Spleen (tissue), 11 donors: ENCODE results near the gene IL3. TPM values are rescaled to one million over a fixed set of nuclear protein-coding genes. Genes with fewer than 3 reads are reported as not detected.

Experiments used
- DNase-seq: peaks from one replicate; pipeline ENCODE4 v3.0.0-alpha.2; 2020
- H3K27ac ChIP-seq, 8 donors: fragments of 200-600 bp; sonication (generic) in 7 of 8; 1 replicate in 4 of 8; 2 replicates in 4 of 8; pipeline versions ENCODE4 v1.5.0 to v1.8.0; 2016 to 2021; ENCODE audit warnings: inconsistent platforms in 4 of 8, mild to moderate bottlenecking in 4 of 8, moderate library complexity in 1 of 8
- H3K27me3 ChIP-seq, 7 donors: fragments of 200-600 bp; sonication (generic) in 6 of 7; replicated peaks in 1 of 7; 1 replicate in 4 of 7; 2 replicates in 3 of 7; pipeline versions ENCODE4 v1.5.0 to v1.8.0; 2016 to 2021; ENCODE audit warnings: inconsistent platforms in 3 of 7, mild to moderate bottlenecking in 1 of 7
- H3K36me3 ChIP-seq, 6 donors: fragments of 200-600 bp; sonication (generic) in 5 of 6; 1 replicate in 4 of 6; 2 replicates in 2 of 6; pipeline versions ENCODE4 v1.5.0 to v1.8.0; 2016 to 2021; ENCODE audit warnings: inconsistent platforms in 2 of 6
- H3K4me1 ChIP-seq, 6 donors: fragments of 200-600 bp; sonication (generic) in 5 of 6; 1 replicate in 3 of 6; 2 replicates in 3 of 6; pipeline versions ENCODE4 v1.5.0 to v1.8.0; 2016 to 2021; ENCODE audit warnings: inconsistent platforms in 3 of 6
- H3K4me3 ChIP-seq, 8 donors: fragments of 200-600 bp; sonication (generic) in 7 of 8; 1 replicate in 4 of 8; 2 replicates in 4 of 8; pipeline versions ENCODE4 v1.5.0 to v1.8.0; 2016 to 2021; ENCODE audit warnings: inconsistent platforms in 4 of 8, mild to moderate bottlenecking in 4 of 8, moderate library complexity in 2 of 8
- H3K9me3 ChIP-seq, 8 donors: fragments of 200-600 bp; sonication (generic) in 7 of 8; 1 replicate in 4 of 8; 2 replicates in 4 of 8; pipeline versions ENCODE4 v1.5.0 to v1.8.0; 2016 to 2021; ENCODE audit warnings: inconsistent platforms in 4 of 8
- CTCF ChIP-seq, 11 experiments: fragments of 200-600 bp in 7 of 11; fragments of 450-650 bp in 4 of 11; sonication (generic) in 4 of 11; IDR thresholded peaks in 8 of 11; conservative IDR thresholded peaks in 3 of 11; 1 replicate in 7 of 11; 2 replicates in 4 of 11; pipeline versions ENCODE4 v1.4.0 to v1.8.0; 2016 to 2021; ENCODE audit warnings: antibody characterized with exemption in 11 of 11, inconsistent platforms in 4 of 11, mild to moderate bottlenecking in 1 of 11
- POLR2A ChIP-seq, 3 donors: fragments of 450-650 bp; IDR thresholded peaks; one replicate each; pipeline ENCODE4 v1.5.1; 2017; ENCODE audit warnings: antibody characterized with exemption in 3 of 3, mild to moderate bottlenecking in 1 of 3
- POLR2AphosphoS5 ChIP-seq, 3 donors: sonication (generic); formaldehyde crosslinking; IDR thresholded peaks; one replicate each; pipeline ENCODE4 v1.5.1; 2017; ENCODE audit warnings: antibody characterized with exemption in 3 of 3
- WGBS, 5 donors: extraction: QIAGEN DNeasy Blood & Tissue Kit in 3 of 5; methylation state at CpG; one replicate each; pipeline versions ENCODE4 v1.1.5 to v1.1.7; 2013 to 2018; 5-methylcytosine and 5-hydroxymethylcytosine counted together
- intact Hi-C: fragments of 100-400 bp; cut with DNase I; formaldehyde crosslinking; loops from one replicate; pipeline ENCODE4 v1.15.0; 2023; ENCODE audit warnings: low total_unique reads
- polyA plus RNA-seq, 3 donors: library from polyadenylated mRNA; stranded (reverse); fragments of 200-250 nt; gene quantifications; one replicate each; pipeline ENCODE4 v1.2.1, GENCODE V29; 2013
- total RNA-seq, 7 donors: library from RNA; depleted of rRNA in 3 of 7; stranded (reverse); fragments of >200 nt in 3 of 7; fragmentation: NEBNext Ultra II Directional in 4 of 7; extraction: Animal tissue kit (Norgen Biotek cat#: 25700) in 4 of 7; gene quantifications; one replicate each; pipeline versions ENCODE4 v1.1.0 to v1.2.1, GENCODE V29; 2016 to 2021
- donor health status: healthy with polysubstance abuse.
- donor health status: DM: no; HTN: no; CAD: no; lungs with moderate emphysema.
- donor health status: DM: no; HTN: no; CAD: no.
- donor health status: Bipolar disorder and iron deficiency.
- donor health status: healthy.
- donor health status: DM: no; HTN: no; CAD: no.
- donor health status: DM: yes; HTN: yes; CAD: no.

IL3 gene
- total and polyA plus RNA-seq, 10 donors: not detected

DNA sequence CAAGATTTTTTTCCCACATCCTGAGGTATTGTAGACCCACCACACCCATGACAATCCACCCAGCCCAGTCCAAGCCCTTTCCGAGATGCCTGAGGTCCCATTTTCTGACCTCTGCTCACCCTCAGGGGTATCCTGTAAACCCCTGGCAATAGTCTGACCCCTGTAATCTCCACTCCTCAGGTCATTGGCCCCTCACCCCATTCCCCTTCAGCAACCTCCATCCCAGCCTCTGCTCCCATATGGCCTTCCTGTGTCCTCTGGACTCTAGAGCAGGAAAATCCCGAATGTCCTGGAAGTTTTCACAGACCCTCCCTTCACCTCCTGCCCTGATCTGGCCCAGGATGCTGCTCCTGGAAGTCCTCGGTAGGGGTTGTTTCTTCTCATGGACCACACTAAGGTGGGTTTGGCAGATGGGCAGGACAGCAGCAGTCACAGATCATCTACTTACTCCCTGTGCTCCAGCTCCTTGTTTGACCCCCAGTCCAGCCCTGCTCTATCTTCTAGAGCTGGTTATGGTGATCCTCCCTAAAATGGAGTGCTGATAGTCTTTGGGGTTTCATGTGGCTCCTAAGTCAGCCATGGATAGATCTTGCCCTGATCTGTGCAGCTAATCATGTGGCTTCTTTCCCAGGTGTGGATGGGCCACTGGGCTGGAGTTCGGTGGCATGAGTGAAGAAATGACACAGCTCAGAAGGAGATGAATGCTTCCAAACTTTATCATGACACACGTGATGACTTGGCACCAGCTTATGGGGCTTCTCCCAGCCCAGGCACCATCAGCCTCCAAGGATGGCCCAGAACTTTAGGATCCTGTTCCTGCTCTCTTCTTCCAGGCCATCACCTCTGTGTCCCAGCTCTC lies 37.0 kb upstream of the IL3 start:
- no peak for DNase-seq
- H3K27me3 ChIP-seq: peaks cover 0 to 6% (median 0%) of the 10 kb centered on the region in 7 donors
- no peaks in the 10 kb centered on the region for H3K9me3 ChIP-seq
- intact Hi-C loops: no loop called here
- H3K4me3 ChIP-seq: no peak overlapping the region
- WGBS, 5 donors: 63 to 86% (median 68%) methylated on average over 5 of the region's 5 CpGs
- peaks cover 0 to 33% (median 6%) of the 10 kb centered on the region in 6 donors for H3K4me1 ChIP-seq
- H3K36me3 ChIP-seq: no peaks in the 10 kb centered on the region
- no peak for TF ChIP-seq POLR2A (IDR thresholded peaks at IDR 0.05)
- no peak for TF ChIP-seq CTCF (IDR thresholded peaks at IDR 0.05 in 8 of 11, conservative IDR thresholded peaks at IDR 0.05 in 3 of 11)
- TF ChIP-seq POLR2AphosphoS5 (IDR thresholded peaks at IDR 0.05): no peak
- no peak overlapping the region for H3K27ac ChIP-seq

- Histone ChIP-seq H3K27ac (no peak overlapping the region), H3K4me1 (peaks cover 0 to 31% (median 6%) of the 10 kb centered on the region in 6 donors), H3K36me3 (no peaks in the 10 kb centered on the region), H3K27me3 (peaks cover 0 to 5% (median 0%) of the 10 kb centered on the region in 7 donors), H3K9me3 (no peaks in the 10 kb centered on the region), H3K4me3 (no peak overlapping the region)
- TF ChIP-seq POLR2AphosphoS5 (IDR thresholded peaks at IDR 0.05) (no peak), POLR2A (IDR thresholded peaks at IDR 0.05) (no peak), CTCF (IDR thresholded peaks at IDR 0.05 in 8 of 11, conservative IDR thresholded peaks at IDR 0.05 in 3 of 11) (no peak)
- WGBS, 5 donors: 66 to 86% (median 84%) methylated on average over 4 of the region's 4 CpGs
- no peak for DNase-seq
- intact Hi-C loops: no loop called here
Observed at GRCh38 chr5:132024117-132024435, 36.4 kb upstream of the IL3 start.

- Histone ChIP-seq H3K9me3 (no peaks in the 10 kb centered on the region), H3K27me3 (peaks cover 0 to 5% (median 0%) of the 10 kb centered on the region in 7 donors), H3K4me1 (peaks cover 0 to 22% (median 5%) of the 10 kb centered on the region in 6 donors), H3K27ac (no peak overlapping the region), H3K36me3 (no peaks in the 10 kb centered on the region), H3K4me3 (no peak overlapping the region)
- 69 to 81% (median 73%) methylated on average over 8 of the region's 8 CpGs for WGBS, 5 donors
- intact Hi-C loops: no loop called here
- TF ChIP-seq CTCF (IDR thresholded peaks at IDR 0.05 in 8 of 11, conservative IDR thresholded peaks at IDR 0.05 in 3 of 11) (no peak), POLR2A (IDR thresholded peaks at IDR 0.05) (no peak), POLR2AphosphoS5 (IDR thresholded peaks at IDR 0.05) (no peak)
- no peak for DNase-seq
Observed at GRCh38 chr5:132024789-132025402, 35.6 kb upstream of the IL3 start.

- intact Hi-C loops: no loop called here
- WGBS, 5 donors: 86 to 93% (median 90%) methylated on average over 7 of the region's 7 CpGs
- Histone ChIP-seq H3K27me3 (peaks cover 0 to 5% (median 0%) of the 10 kb centered on the region in 7 donors), H3K4me3 (no peak overlapping the region), H3K9me3 (no peaks in the 10 kb centered on the region), H3K4me1 (peaks cover 0 to 18% (median 4%) of the 10 kb centered on the region in 6 donors), H3K27ac (no peak overlapping the region), H3K36me3 (no peaks in the 10 kb centered on the region)
- no peak for DNase-seq
- TF ChIP-seq POLR2A (IDR thresholded peaks at IDR 0.05): no peak
- no peak for TF ChIP-seq CTCF (IDR thresholded peaks at IDR 0.05 in 8 of 11, conservative IDR thresholded peaks at IDR 0.05 in 3 of 11)
- no peak for TF ChIP-seq POLR2AphosphoS5 (IDR thresholded peaks at IDR 0.05)
Observed at GRCh38 chr5:132025403-132025971, 35.0 kb upstream of the IL3 start.
